Measurements from ENCODE around the gene METTL17. TPM values are rescaled to one million over a fixed set of nuclear protein-coding genes. Genes with fewer than 3 reads are reported as not detected.
"Not testable (repeated sequence)": the region's sequence is repeated elsewhere in the genome, so short reads cannot be mapped to it uniquely, and the experiment has no call there.

METTL17 gene
- total RNA-seq, 1 donor from 2014 or later, result 37.3 TPM

DNA sequence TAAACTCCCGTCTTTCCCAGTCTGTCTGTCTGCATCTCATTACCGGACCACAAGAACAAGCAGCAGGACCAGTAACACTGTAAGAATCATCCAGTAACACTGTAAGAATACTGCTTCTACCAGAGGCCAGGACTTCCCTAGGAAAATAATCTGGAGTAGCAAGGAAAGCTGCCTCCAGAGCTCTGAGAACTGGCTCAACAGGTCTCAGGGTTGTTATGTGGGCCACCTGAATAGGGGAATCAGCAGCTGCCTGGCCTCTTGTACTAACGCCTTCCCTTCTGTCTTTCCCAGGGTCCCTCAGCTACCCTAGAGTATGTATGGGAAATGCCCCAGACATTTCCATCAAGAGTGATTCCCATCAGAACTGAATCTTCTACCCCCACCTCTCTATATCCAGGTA lies 8.4 kb downstream of the METTL17 start:
- H3K4me1 ChIP-seq, result peaks cover 3% of the 10 kb centered on the region
- peaks cover 44% of the 10 kb centered on the region for H3K36me3 ChIP-seq
- H3K27me3 ChIP-seq (ENCODE audit: low read depth), result no peaks in the 10 kb centered on the region
- H3K27ac ChIP-seq (replicated peaks), result no peak overlapping the region
- TF ChIP-seq, protein P1, sequence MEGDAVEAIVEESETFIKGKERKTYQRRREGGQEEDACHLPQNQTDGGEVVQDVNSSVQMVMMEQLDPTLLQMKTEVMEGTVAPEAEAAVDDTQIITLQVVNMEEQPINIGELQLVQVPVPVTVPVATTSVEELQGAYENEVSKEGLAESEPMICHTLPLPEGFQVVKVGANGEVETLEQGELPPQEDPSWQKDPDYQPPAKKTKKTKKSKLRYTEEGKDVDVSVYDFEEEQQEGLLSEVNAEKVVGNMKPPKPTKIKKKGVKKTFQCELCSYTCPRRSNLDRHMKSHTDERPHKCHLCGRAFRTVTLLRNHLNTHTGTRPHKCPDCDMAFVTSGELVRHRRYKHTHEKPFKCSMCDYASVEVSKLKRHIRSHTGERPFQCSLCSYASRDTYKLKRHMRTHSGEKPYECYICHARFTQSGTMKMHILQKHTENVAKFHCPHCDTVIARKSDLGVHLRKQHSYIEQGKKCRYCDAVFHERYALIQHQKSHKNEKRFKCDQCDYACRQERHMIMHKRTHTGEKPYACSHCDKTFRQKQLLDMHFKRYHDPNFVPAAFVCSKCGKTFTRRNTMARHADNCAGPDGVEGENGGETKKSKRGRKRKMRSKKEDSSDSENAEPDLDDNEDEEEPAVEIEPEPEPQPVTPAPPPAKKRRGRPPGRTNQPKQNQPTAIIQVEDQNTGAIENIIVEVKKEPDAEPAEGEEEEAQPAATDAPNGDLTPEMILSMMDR (IDR thresholded peaks at IDR 0.05; ENCODE audit: borderline replicate concordance), result no peak
- intact Hi-C loops (cut with micrococcal nuclease), result no loop called here
- no peak for DNase-seq
- no peaks in the 10 kb centered on the region for H3K9me3 ChIP-seq (replicated peaks)
- no peak overlapping the region for H3K4me3 ChIP-seq

DNA sequence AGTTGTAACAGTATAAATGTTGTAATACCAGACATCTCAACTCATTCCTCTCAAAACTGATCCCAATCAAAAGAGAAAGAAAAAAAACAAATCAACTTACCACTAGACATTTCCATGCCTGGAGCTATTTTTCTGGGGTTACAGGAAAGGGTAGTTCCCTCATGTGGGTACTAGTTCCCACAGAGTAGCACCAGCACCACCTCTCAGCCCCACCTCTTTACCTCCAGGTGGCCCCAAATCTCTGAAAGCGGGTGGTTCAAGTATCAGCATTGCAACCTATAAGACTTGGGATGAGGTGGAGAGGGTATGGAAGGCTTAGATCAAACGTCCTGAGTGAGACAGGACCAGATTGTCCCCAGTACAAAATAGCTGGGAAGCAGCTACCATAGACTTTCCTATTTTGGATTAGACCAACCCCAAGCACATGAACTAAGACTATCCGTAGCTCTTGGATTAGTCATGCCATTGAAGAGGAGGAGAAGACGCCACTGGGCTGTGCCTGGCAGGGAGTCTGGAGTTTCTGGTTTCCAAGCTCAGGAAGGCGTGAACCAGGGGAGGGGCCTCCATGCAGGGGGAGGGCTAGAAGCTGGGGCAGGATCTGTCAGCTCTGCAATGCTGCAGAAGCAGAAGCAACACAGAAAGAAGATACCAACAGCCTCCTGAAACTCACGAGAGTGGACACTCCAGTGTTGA lies 9.0 kb downstream of the METTL17 start, which contains the start of gene SLC39A2:
SLC39A2 (plus strand) TSS at position 620 of the 693 bp plus-strand sequence. CDS start 154 bp downstream, outside the sequence.
- no peaks in the 10 kb centered on the region for H3K27me3 ChIP-seq (ENCODE audit: low read depth)
- intact Hi-C loops (cut with micrococcal nuclease), result no loop called here
- peaks cover 7% of the 10 kb centered on the region for H3K4me1 ChIP-seq
- H3K9me3 ChIP-seq (replicated peaks), result no peaks in the 10 kb centered on the region
- no peak within 1 kb of the TSS for H3K27ac ChIP-seq (replicated peaks)
- TF ChIP-seq, protein P1 (IDR thresholded peaks at IDR 0.05; ENCODE audit: borderline replicate concordance), result no peak
- H3K4me3 ChIP-seq, result no peak within 1 kb of the TSS
- peaks cover 37% of the 10 kb centered on the region for H3K36me3 ChIP-seq
- peak; percentile 37 for DNase-seq

DNA sequence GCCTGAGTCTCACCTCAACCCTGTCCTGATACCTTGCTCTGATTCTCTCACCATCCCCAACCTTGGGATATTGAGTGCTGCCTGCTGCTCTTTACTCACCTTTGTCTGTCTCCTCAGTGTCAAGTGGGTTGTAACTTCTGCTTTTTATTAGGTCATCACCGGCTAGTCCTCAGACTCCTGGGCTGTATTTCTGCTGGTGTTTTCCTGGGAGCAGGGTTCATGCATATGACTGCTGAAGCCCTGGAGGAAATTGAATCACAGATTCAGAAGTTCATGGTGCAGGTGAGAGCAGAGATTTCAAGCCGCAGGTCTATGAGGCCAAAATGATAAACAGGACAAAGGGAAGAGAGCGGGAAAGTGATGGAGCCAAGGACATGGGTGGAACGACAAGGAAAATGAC lies 9.8 kb downstream of the METTL17 start:
- no peaks in the 10 kb centered on the region for H3K27me3 ChIP-seq (ENCODE audit: low read depth)
- no peak overlapping the region for H3K4me3 ChIP-seq
- peaks cover 7% of the 10 kb centered on the region for H3K4me1 ChIP-seq
- intact Hi-C loops (cut with micrococcal nuclease), result no loop called here
- TF ChIP-seq, protein P1 (IDR thresholded peaks at IDR 0.05; ENCODE audit: borderline replicate concordance), result no peak
- H3K9me3 ChIP-seq (replicated peaks), result no peaks in the 10 kb centered on the region
- DNase-seq, result no peak
- peaks cover 29% of the 10 kb centered on the region for H3K36me3 ChIP-seq
- no peak overlapping the region for H3K27ac ChIP-seq (replicated peaks)

DNA sequence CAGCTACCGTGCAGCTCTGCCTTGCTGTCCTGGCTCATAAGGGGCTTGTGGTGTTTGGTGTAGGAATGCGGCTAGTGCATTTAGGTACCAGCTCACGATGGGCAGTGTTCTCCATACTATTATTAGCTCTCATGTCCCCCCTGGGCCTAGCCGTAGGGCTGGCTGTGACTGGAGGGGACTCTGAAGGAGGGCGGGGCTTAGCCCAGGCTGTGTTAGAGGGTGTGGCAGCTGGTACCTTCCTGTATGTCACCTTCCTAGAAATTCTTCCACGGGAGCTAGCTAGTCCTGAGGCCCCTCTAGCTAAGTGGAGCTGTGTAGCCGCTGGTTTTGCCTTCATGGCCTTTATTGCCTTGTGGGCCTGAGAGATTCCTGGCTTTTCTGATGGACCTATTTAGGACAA lies 11.4 kb downstream of the METTL17 start:
- TF ChIP-seq, protein P1 (IDR thresholded peaks at IDR 0.05; ENCODE audit: borderline replicate concordance), result no peak

DNA sequence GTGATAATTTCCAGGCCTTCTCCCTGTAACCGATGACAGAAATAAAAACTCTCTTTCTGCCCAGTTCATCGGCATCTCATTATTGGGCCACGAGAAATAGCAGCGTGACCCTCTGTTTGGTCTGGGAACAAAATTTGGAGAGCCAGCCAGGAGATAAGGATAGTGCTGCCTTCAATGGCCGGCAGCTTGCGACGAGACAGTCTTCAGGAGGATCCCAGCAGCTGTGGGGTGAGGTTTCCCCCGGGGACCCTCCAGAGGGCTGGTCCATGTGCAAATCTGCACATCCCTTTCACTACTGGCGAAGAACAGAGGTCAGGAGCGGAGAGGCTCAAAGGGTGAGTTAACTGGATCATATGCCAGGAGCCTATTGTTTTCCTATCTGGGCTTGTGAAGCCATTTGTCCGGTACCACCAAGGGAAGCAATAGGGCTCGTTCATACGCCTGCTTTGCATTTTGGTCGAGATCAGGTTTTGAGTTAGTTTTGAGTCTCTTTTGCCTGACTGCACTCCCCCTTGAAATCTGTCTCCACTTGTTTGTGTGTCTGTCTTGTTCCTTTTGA lies 14.1 kb downstream of the METTL17 start:
- H3K4me3 ChIP-seq, result peak overlapping the region; percentile 64
- H3K27me3 ChIP-seq (ENCODE audit: low read depth), result no peaks in the 10 kb centered on the region
- peak overlapping the region; percentile 78 for H3K27ac ChIP-seq (replicated peaks)
- intact Hi-C loops (cut with micrococcal nuclease), result no loop called here
- H3K9me3 ChIP-seq (replicated peaks), result no peaks in the 10 kb centered on the region
- no peaks in the 10 kb centered on the region for H3K36me3 ChIP-seq
- peak; percentile 50 for DNase-seq
- H3K4me1 ChIP-seq, result peaks cover 14% of the 10 kb centered on the region
- TF ChIP-seq, protein P1 (IDR thresholded peaks at IDR 0.05; ENCODE audit: borderline replicate concordance), result no peak

More for the DNA sequence above, 11.4 kb downstream of the METTL17 start:
- intact Hi-C loops (cut with micrococcal nuclease), result no loop called here
- DNase-seq, result no peak
- Histone ChIP-seq H3K27ac (replicated peaks) (no peak overlapping the region), H3K4me1 (peaks cover 10% of the 10 kb centered on the region), H3K4me3 (no peak overlapping the region), H3K9me3 (replicated peaks) (no peaks in the 10 kb centered on the region), H3K36me3 (peaks cover 13% of the 10 kb centered on the region), H3K27me3 (ENCODE audit: low read depth) (no peaks in the 10 kb centered on the region)

DNA sequence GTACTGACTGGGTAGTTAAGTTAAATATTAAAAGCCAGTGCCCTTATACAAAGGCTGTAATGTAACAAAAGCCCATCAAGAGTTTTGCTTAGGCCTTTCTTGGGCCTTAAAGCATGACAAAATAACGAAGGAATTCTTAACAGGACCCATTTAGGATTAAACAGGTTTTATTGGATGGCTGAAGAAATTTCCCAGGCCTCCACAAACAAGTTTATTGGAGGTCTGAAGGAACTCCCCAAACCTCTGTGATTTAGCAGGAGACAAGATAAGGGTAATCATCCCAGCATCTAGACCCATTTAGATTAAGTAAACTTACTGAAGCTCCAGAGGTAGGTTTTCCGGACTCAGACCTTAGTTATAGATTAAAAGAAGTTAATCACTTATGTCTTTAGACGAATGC lies 19.9 kb downstream of the METTL17 start:
- H3K27ac ChIP-seq (replicated peaks); H3K4me3 ChIP-seq; DNase-seq; H3K9me3 ChIP-seq (replicated peaks); H3K36me3 ChIP-seq; H3K27me3 ChIP-seq (ENCODE audit: low read depth); intact Hi-C loops (cut with micrococcal nuclease); H3K4me1 ChIP-seq: not testable (repeated sequence)

Data from left ventricle myocardium inferior (tissue), 1 donor.